ENCODE data around the gene AKAP6.
A peak's percentile ranks its signal among the peaks of the same experiment; 100 is the strongest.

Gene AKAP6

DNA sequence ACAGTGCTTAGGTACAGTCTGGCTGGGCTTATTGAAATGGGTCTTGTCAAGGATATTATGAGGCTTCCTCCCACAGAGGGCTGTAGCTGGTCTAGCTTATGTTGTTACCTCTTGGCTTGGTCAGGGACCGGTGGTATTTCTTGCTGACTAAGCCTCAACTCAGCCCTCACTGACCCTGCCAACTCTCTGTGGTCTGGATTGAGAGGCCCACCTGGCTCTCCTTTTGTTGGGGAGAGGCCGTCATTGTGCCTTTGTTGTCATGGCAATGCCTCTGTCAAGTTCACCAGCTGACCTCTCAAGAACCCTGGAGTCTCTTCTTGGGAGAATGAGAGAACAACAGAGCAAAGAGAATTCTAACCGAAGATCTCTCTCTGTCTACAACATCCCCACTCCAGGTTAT is 364.0 kb downstream of the AKAP6 start:
- H3K27ac ChIP-seq: no peak overlapping the region
- no peak overlapping the region for H3K4me3 ChIP-seq
- no peak for DNase-seq (ENCODE audit: low spot score)
- TF ChIP-seq CTCF (IDR thresholded peaks at IDR 0.05): no peak

DNA sequence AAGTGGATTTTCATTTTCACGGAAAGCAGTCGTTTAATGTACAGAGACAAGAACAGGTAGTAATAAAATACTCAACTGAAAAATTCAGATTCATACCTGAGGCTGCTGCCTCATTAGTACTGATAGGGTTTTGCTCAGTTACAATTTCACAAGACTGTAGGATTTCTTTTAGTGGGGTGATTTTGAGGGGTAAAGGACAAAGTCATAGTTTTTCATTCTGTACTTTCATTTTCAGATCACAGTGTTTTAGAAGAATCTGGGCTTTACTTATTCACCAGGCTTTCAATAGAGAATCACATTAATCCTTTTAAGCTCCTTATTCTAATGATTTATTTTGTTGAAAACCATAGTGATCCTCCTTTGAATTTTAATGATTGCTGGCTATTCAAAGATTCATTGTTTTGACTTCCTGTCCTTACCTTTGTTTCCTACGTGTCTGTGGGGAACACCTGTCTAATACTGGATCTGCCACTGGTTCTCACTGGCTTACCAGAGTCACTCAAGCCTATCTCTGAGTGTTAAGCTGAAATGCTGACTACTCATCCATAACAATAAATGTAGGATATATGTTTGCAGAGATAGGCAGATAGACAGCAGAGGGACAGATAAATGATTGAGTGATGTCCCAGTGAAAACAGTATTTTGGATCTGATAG is 365.8 kb downstream of the AKAP6 start:
- no peak for DNase-seq (ENCODE audit: low spot score)
- Histone ChIP-seq H3K4me3 (no peak overlapping the region), H3K27ac (no peak overlapping the region)
- no peak for TF ChIP-seq CTCF (IDR thresholded peaks at IDR 0.05)

DNA sequence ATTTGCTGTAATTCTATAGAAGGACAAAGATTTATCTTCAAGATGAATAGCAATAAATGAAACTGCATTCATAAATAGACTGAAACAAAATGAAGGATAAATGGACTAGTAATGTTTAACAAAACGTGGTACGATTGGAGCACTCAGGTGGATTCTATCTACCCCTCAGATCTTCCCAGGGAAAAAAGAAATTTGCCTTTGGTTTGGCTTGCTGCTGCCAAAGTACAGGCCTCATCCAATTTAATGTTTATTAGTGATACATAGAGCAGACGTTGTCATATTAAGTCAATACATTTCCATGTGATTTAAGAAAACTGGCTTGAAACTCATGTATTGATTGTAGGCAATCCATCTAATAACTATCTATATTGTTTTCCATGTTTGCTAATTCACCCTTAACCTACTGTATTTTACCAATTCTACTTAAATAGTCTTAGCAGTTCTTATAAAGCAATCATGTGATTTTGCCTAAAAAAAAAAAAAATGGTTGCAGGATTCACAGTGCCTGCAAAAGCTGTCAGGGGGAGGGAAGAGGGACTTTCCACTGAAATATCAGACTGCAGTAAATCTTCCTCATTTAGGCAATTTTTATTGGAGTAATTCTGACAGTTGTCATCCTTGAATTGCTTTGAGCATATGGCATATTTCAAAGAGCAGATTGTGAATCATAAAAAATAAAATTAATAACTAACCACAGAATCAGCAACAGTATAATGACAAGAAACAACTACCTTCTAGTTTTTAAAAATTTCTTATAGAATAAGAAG is 367.4 kb downstream of the AKAP6 start:
- no peak for DNase-seq (ENCODE audit: low spot score)
- H3K27ac ChIP-seq: no peak overlapping the region
- no peak for TF ChIP-seq CTCF (IDR thresholded peaks at IDR 0.05)
- H3K4me3 ChIP-seq: no peak overlapping the region

- DNase-seq (ENCODE audit: low spot score): no peak
- no peak for TF ChIP-seq CTCF (IDR thresholded peaks at IDR 0.05)
- H3K27ac ChIP-seq: no peak overlapping the region
- H3K4me3 ChIP-seq: no peak overlapping the region
These were observed 368.0 kb downstream of the AKAP6 start for GRCh38 chr14:32697114-32697513.

DNA sequence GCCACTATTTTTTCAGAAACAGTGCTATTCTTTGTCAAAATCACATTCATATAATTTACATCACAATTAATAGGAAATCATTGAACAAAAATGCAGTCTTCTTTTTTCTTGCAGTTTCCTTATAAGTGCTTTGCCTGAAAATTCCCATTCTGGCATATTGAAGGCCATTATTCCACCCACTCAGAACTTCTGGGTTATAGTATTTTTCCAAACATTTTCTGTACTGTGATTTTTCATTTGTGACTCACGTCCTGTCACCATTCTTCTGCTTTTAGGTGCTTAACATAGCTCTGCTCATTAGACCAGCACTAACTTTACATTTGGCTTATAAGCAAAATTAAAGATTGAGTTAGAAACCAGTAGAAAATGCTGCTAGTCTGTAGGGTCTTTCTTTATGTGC is 368.6 kb downstream of the AKAP6 start:
- Histone ChIP-seq H3K27ac (no peak overlapping the region), H3K4me3 (no peak overlapping the region)
- DNase-seq (ENCODE audit: low spot score): no peak
- TF ChIP-seq CTCF (IDR thresholded peaks at IDR 0.05): no peak

DNA sequence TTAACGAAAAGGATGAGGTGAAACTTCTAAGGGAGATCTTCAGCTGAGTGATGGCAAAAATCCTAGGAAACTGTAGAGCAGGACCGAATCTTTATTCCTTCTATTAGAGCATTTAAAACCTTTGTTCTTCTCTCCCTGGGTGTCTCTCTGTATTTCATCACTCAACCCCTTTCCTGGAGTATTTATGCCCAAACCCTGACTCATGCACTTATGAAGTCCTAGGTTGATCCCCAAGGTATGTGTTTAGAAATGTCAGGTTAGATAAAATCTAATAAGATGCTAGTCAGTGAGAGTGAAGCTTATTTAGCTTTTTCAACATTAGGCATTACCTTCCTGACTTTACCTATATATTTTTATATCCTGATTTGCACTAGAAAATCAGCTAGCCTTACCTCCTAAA is 369.7 kb downstream of the AKAP6 start:
- TF ChIP-seq CTCF (IDR thresholded peaks at IDR 0.05): no peak
- Histone ChIP-seq H3K27ac (no peak overlapping the region), H3K4me3 (no peak overlapping the region)
- DNase-seq (ENCODE audit: low spot score): no peak

GRCh38 chr14:32701475-32701874 is 372.4 kb downstream of the AKAP6 start:
- Histone ChIP-seq H3K4me3 (no peak overlapping the region), H3K27ac (peak overlapping the region; percentile 33 to 81)
- no peak for TF ChIP-seq CTCF (IDR thresholded peaks at IDR 0.05)
- no peak for DNase-seq (ENCODE audit: low spot score)

Measured in coronary artery (tissue), 2 donors.